CD14-positive monocyte (primary cell): ENCODE measurements around the gene CRTC3. TPM values are rescaled to one million over a fixed set of nuclear protein-coding genes. Genes with fewer than 3 reads are reported as not detected.

Experiments used
- DNase-seq, 3 donors: peaks; one replicate each; pipeline ENCODE4 v3.0.0-alpha.2; 2011 to 2022
- H2AFZ ChIP-seq: 2 replicates; pipeline ENCODE4 v1.6.0; 2012; ENCODE audit warnings: mild to moderate bottlenecking, low read depth, low read length, inconsistent platforms; ENCODE audit not compliant: insufficient read depth, poor library complexity, severe bottlenecking
- H3K27ac ChIP-seq, 2 donors: 1 replicate in 1 of 2; 2 replicates in 1 of 2; pipeline ENCODE4 v1.5.1; 2012 to 2013; ENCODE audit warnings: low read length in 2 of 2, control low read depth in 1 of 2, inconsistent platforms in 1 of 2, low read depth in 1 of 2, mild to moderate bottlenecking in 1 of 2
- H3K27me3 ChIP-seq, 2 donors: one replicate each; pipeline versions ENCODE4 v1.6.0 to v1.6.1; 2011 to 2013; ENCODE audit warnings: low read length in 2 of 2; ENCODE audit not compliant: control insufficient read depth in 2 of 2, insufficient read depth in 2 of 2
- H3K36me3 ChIP-seq, 2 donors: replicated peaks in 1 of 2; 1 replicate in 1 of 2; 2 replicates in 1 of 2; pipeline versions ENCODE4 v1.5.1 to v1.6.1; 2012 to 2013; ENCODE audit warnings: low read length in 2 of 2, control low read depth in 1 of 2, inconsistent platforms in 1 of 2, mild to moderate bottlenecking in 1 of 2; ENCODE audit not compliant: insufficient read depth in 2 of 2, control insufficient read depth in 1 of 2
- H3K4me1 ChIP-seq, 2 donors: 1 replicate in 1 of 2; 2 replicates in 1 of 2; pipeline versions ENCODE4 v1.5.1 to v1.6.1; 2012 to 2013; ENCODE audit warnings: low read length in 2 of 2, control low read depth in 1 of 2, inconsistent platforms in 1 of 2, mild to moderate bottlenecking in 1 of 2, moderate library complexity in 1 of 2; ENCODE audit not compliant: insufficient read depth in 2 of 2, control insufficient read depth in 1 of 2
- H3K4me2 ChIP-seq: replicated peaks from 2 replicates; pipeline ENCODE3; 2012; ENCODE audit warnings: low read length, moderate library complexity, mild to moderate bottlenecking; ENCODE audit not compliant: poor library complexity, severe bottlenecking; ENCODE audit errors: extremely low read depth
- H3K4me3 ChIP-seq, 3 experiments: fragments of 200-600 bp in 1 of 3; sonication (generic) in 1 of 3; replicated peaks in 1 of 3; 1 replicate in 2 of 3; 2 replicates in 1 of 3; pipeline ENCODE4 v1.5.1; 2011 to 2013; ENCODE audit warnings: low read length in 3 of 3, mild to moderate bottlenecking in 3 of 3, control low read depth in 2 of 3, low read depth in 2 of 3, inconsistent platforms in 1 of 3, moderate library complexity in 1 of 3
- H3K79me2 ChIP-seq: 2 replicates; pipeline ENCODE4 v1.6.0; 2012; ENCODE audit warnings: mild to moderate bottlenecking, control low read depth, inconsistent platforms, low read length, moderate library complexity; ENCODE audit not compliant: insufficient read depth
- H3K9ac ChIP-seq: 2 replicates; pipeline ENCODE4 v1.6.0; 2017; ENCODE audit warnings: low read length, mild to moderate bottlenecking; ENCODE audit not compliant: insufficient read depth, poor library complexity, severe bottlenecking
- H3K9me3 ChIP-seq, 2 donors: replicated peaks in 1 of 2; 1 replicate in 1 of 2; 2 replicates in 1 of 2; pipeline versions ENCODE4 v1.5.1 to v1.6.1; 2012 to 2013; ENCODE audit warnings: low read length in 2 of 2, control low read depth in 1 of 2; ENCODE audit not compliant: control insufficient read depth in 1 of 2, insufficient read depth in 1 of 2
- H4K20me1 ChIP-seq: 2 replicates; pipeline ENCODE4 v1.6.0; 2012; ENCODE audit warnings: mild to moderate bottlenecking, low read length, control low read depth, moderate library complexity; ENCODE audit not compliant: insufficient read depth
- H3K27ac Mint-ChIP-seq, 7 donors: one replicate each; pipeline ENCODE4 v1.8.0; 2020; ENCODE audit warnings: mild to moderate bottlenecking in 7 of 7, mixed read lengths in 7 of 7, moderate library complexity in 6 of 7, inconsistent platforms in 2 of 7
- H3K27me3 Mint-ChIP-seq, 3 donors: one replicate each; pipeline ENCODE4 v1.8.0; 2021 to 2022; ENCODE audit warnings: low read depth in 3 of 3, mild to moderate bottlenecking in 3 of 3, mixed read lengths in 3 of 3, moderate library complexity in 3 of 3, inconsistent platforms in 1 of 3
- H3K36me3 Mint-ChIP-seq, 2 donors: one replicate each; pipeline ENCODE4 v1.8.0; 2020; ENCODE audit warnings: mixed read lengths in 2 of 2, inconsistent platforms in 1 of 2, mild to moderate bottlenecking in 1 of 2
- H3K4me1 Mint-ChIP-seq: one replicate; pipeline ENCODE4 v1.8.0; 2020; ENCODE audit warnings: mild to moderate bottlenecking, mixed read lengths
- H3K4me3 Mint-ChIP-seq, 2 donors: one replicate each; pipeline ENCODE4 v1.8.0; 2020; ENCODE audit warnings: mild to moderate bottlenecking in 2 of 2, mixed read lengths in 2 of 2, moderate library complexity in 1 of 2
- H3K9me3 Mint-ChIP-seq, 7 donors: one replicate each; pipeline ENCODE4 v1.8.0; 2020 to 2022; ENCODE audit warnings: mixed read lengths in 7 of 7, mild to moderate bottlenecking in 6 of 7, moderate library complexity in 6 of 7, inconsistent platforms in 2 of 7
- whole genome bisulfite sequencing: methylation state at CpG from one replicate; pipeline ENCODE4 v1.1.5; 2013; ENCODE audit warnings: missing lambda C conversion rate; ENCODE audit not compliant: insufficient coverage; 5-methylcytosine and 5-hydroxymethylcytosine counted together
- intact Hi-C, 2 donors: fragments of 100-400 bp; cut with micrococcal nuclease; formaldehyde crosslinking; loops; one replicate each; pipeline versions ENCODE4 v1.15.0 to v1.15.1; 2023
- polyA plus RNA-seq, 3 donors: library from polyadenylated mRNA; depleted of rRNA in 1 of 3; unstranded in 2 of 3; stranded (reverse) in 1 of 3; fragments of 300-500 nt in 2 of 3; fragments of >200 nt in 1 of 3; fragmentation: Illumina TruSeq in 2 of 3; gene quantifications; 1 replicate in 2 of 3; 2 replicates in 1 of 3; pipeline ENCODE4 v1.2.3, GENCODE V29; 2012 to 2021
- TF ChIP-seq, protein P1 (sequence below): fragments of 200-600 bp; IDR thresholded peaks from one replicate; pipeline ENCODE4 v1.8.0; 2022; ENCODE audit warnings: antibody characterized with exemption, mild to moderate bottlenecking

The CRTC3 gene
- polyA plus RNA-seq, 3 donors, result 6.0 to 25.4 (median 12.2) TPM

DNA sequence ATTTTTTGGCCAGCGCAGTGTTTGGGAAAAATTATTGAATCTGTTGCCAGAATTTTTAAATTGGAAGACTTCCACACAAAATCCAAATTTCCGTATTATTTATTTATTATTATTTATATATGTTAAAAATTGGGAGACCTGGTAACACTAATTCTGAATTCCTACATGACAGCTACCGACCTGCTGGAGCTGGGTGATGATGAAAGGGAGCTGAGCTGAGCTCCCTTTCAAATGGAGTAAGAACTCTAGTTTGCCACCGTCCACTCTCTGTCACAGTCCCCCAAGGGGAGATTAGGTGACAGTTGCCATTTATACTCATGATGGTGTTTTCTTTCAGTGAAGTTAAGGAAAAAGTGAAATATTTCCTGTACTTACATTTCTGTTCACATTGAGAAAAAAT is 1.4 kb downstream of the CRTC3 start:
- peak overlapping the region; percentile 54 to 82 (median 70) for H3K4me3 ChIP-seq
- peak overlapping the region; percentile 76 for H3K4me2 ChIP-seq
- no peaks in the 10 kb centered on the region for H3K27me3 ChIP-seq
- H3K9me3 ChIP-seq, result no peaks in the 10 kb centered on the region
- H3K27me3 Mint-ChIP-seq, result peaks cover 5 to 14% (median 6%) of the 10 kb centered on the region in 3 donors
- intact Hi-C loops, result loop anchor here (10.0 kb wide), 2 partner anchors 64 to 74 kb away; no protein-coding TSS in a partner anchor
- peaks cover 0 to 4% (median 0%) of the 10 kb centered on the region in 7 donors for H3K9me3 Mint-ChIP-seq
- peaks cover 56% of the 10 kb centered on the region for H3K79me2 ChIP-seq
- H3K36me3 Mint-ChIP-seq, result peaks cover 10 to 15% of the 10 kb centered on the region in 2 donors
- TF ChIP-seq, protein P1, sequence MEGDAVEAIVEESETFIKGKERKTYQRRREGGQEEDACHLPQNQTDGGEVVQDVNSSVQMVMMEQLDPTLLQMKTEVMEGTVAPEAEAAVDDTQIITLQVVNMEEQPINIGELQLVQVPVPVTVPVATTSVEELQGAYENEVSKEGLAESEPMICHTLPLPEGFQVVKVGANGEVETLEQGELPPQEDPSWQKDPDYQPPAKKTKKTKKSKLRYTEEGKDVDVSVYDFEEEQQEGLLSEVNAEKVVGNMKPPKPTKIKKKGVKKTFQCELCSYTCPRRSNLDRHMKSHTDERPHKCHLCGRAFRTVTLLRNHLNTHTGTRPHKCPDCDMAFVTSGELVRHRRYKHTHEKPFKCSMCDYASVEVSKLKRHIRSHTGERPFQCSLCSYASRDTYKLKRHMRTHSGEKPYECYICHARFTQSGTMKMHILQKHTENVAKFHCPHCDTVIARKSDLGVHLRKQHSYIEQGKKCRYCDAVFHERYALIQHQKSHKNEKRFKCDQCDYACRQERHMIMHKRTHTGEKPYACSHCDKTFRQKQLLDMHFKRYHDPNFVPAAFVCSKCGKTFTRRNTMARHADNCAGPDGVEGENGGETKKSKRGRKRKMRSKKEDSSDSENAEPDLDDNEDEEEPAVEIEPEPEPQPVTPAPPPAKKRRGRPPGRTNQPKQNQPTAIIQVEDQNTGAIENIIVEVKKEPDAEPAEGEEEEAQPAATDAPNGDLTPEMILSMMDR, result no peak
- H3K9ac ChIP-seq, result peak overlapping the region; percentile 77
- H3K27ac ChIP-seq, result no peak overlapping the region
- no peak for DNase-seq
- WGBS, result no CpG with 5 or more reads among the region's 4 CpGs
- peak overlapping the region; percentile 96 to 99 for H3K4me3 Mint-ChIP-seq
- H3K36me3 ChIP-seq, result no peaks in the 10 kb centered on the region
- peak overlapping the region in 1 of 7 donors; percentile 88 for H3K27ac Mint-ChIP-seq
- H2AFZ ChIP-seq, result no peak overlapping the region
- peaks cover 45% of the 10 kb centered on the region for H3K4me1 Mint-ChIP-seq
- H4K20me1 ChIP-seq, result peaks cover 54% of the 10 kb centered on the region
- peaks cover 18 to 25% of the 10 kb centered on the region in 2 donors for H3K4me1 ChIP-seq

DNA sequence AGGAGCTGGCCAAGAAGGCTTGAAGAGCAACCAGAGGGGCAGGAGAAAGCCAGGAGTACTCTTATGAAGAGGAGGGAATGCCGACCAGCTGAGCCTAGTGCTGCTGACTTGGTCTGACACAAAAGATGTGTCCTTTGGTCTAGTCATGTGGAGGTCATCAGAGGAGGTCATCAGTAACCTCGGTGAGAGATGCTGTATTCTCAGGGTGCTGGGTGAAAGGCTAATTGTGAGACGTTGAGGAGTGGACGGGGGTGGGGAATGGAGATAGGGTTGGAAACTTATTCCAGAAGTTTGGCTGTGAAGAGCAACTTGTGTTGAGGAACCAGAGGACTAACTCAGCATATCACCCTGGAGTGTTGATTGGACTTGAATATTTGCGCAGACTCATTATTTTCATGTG is 5.5 kb downstream of the CRTC3 start:
- H3K27me3 Mint-ChIP-seq, result peaks cover 3 to 13% (median 6%) of the 10 kb centered on the region in 3 donors
- intact Hi-C loops, result loop anchor here (5.0 to 10.0 kb wide), 3 partner anchors 47 to 70 kb away; no protein-coding TSS in a partner anchor

More for the DNA sequence above, 5.5 kb downstream of the CRTC3 start:
- no peak overlapping the region for H3K9ac ChIP-seq
- H3K4me1 Mint-ChIP-seq, result peaks cover 40% of the 10 kb centered on the region
- no peaks in the 10 kb centered on the region for H3K27me3 ChIP-seq
- TF ChIP-seq, protein P1, result no peak
- H3K9me3 ChIP-seq, result no peaks in the 10 kb centered on the region
- peaks cover 86% of the 10 kb centered on the region for H3K79me2 ChIP-seq
- H3K36me3 Mint-ChIP-seq, result peaks cover 31 to 38% of the 10 kb centered on the region in 2 donors
- H4K20me1 ChIP-seq, result peaks cover 95% of the 10 kb centered on the region
- no peak overlapping the region for H2AFZ ChIP-seq
- DNase-seq, result no peak
- H3K36me3 ChIP-seq, result peaks cover 4 to 15% of the 10 kb centered on the region in 2 donors
- H3K4me3 Mint-ChIP-seq, result no peak overlapping the region
- peaks cover 14 to 17% of the 10 kb centered on the region in 2 donors for H3K4me1 ChIP-seq
- peaks cover 0 to 3% (median 0%) of the 10 kb centered on the region in 7 donors for H3K9me3 Mint-ChIP-seq
- 96% methylated on average over 4 of the region's 5 CpGs for WGBS
- no peak overlapping the region for H3K27ac ChIP-seq
- H3K4me2 ChIP-seq, result no peak overlapping the region
- peak overlapping the region in 1 of 7 donors; percentile 4 for H3K27ac Mint-ChIP-seq
- no peak overlapping the region for H3K4me3 ChIP-seq
